ENCODE measurements around the gene EXOC3L1.

EXOC3L1 gene

DNA sequence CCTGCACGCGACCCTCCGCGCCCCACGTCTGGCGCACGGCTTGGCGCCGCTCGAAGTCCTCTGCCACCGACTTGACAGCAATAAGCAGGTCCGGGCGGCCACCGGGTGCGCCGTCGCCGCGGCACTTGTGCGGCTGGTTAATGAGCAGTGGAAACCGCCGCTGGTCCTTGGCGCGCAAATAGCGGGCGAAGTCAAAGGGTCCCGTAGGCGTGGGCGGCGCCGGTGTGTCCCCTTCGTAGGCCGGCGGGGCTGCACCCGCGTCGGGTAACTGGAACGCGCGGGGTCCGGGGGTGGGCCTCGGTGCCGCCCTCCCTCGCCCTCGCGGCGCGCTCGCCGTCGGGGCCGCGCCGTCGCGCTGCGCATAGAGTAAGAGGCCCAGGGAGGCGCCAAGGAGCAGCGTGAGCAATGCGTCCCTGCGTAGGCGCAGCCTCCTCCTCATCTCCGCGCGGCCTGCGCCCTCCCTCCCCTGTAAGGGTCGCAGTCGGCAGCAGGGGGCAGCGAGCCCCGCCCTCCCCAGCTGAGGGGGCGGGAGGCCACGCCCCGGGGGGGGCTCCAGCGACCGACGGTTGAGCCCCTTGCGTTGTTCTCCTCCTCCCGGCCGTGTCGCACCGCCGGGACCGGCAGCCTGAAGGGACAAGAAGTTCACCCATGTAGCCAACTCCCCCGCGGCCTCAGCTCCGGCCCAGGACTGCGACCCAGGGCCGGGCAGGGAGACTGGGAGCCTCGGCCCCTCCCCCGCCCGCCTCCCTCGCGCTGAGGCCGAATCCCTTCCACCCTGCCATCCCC lies 39.7 kb downstream of the EXOC3L1 start:
- DNase-seq (ENCODE audit: low read depth): no peak
- peak overlapping the region; percentile 53 for H3K4me3 ChIP-seq (ENCODE audit: low read length)
- TF ChIP-seq, protein P1, sequence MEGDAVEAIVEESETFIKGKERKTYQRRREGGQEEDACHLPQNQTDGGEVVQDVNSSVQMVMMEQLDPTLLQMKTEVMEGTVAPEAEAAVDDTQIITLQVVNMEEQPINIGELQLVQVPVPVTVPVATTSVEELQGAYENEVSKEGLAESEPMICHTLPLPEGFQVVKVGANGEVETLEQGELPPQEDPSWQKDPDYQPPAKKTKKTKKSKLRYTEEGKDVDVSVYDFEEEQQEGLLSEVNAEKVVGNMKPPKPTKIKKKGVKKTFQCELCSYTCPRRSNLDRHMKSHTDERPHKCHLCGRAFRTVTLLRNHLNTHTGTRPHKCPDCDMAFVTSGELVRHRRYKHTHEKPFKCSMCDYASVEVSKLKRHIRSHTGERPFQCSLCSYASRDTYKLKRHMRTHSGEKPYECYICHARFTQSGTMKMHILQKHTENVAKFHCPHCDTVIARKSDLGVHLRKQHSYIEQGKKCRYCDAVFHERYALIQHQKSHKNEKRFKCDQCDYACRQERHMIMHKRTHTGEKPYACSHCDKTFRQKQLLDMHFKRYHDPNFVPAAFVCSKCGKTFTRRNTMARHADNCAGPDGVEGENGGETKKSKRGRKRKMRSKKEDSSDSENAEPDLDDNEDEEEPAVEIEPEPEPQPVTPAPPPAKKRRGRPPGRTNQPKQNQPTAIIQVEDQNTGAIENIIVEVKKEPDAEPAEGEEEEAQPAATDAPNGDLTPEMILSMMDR (conservative IDR thresholded peaks at IDR 0.05; ENCODE audit: low read depth, low read length): no peak

DNA sequence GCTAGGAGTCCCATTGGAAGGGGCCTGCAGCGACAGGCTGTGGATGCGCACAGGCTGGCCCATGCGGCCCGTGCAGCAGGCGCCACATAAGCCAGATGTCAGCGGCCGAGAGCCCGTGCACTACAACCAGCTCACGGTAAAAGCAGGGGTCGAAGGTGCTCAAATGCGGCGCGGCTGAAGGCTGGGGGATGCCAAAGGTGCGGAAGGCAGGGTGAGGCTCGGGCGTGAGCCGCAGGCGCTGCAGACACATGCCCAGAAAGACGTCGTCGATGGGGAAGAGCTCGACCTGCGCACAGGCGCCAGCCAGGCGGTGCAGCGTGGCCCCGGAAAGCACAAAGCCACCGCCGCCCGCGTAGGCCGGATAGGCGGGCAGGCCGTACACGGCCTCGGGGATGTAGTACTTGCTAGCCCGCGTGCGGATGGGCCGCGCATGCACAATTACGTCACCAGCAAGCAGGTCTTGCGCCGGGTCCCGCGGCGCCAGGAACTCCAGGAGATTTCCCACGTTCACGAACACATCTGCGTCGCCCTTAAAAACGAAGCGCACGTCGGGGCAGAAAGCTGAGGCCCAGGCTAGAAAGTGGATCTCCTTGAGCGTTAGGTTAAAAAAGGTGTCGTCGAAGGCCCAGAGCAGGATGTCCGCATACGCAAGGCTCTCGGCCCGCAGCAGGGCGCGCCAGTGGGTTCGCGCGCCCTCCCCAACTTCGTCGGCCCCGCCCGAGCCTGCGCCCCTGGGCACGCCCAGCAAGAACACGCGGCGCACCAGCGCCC lies 40.5 kb downstream of the EXOC3L1 start:
- DNase-seq (ENCODE audit: low read depth): no peak
- TF ChIP-seq, protein P1 (conservative IDR thresholded peaks at IDR 0.05; ENCODE audit: low read depth, low read length): no peak
- no peak overlapping the region for H3K4me3 ChIP-seq (ENCODE audit: low read length)

DNA sequence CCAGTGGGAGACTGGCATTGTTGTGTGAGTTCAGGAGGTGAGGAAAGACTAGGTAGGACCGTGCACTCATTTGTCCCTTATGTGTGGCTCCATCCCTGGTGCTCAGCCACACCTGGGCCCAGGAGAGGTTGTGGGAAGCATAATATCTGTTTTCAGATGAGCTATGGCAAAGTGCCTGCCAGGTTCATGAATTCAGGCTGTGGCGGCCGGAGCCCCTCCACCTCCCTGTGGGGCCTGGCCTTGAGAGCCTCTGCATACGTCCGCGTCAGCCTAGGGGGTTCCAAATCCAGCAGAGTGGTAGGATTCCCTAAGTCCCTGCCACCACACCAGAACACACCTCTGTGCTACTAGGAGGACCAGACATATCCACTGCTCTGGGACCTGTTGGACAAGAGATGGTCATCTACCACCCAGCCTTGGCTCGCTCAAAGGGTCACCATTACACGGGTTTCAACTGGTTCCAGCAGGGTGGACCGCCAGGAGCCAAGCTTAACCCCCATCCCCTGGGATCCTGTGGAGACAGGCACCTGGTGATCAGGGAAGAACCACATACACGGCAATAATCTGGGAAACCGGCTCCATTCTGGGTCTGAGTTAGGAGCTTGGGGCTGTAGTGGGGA lies 41.2 kb downstream of the EXOC3L1 start:
- TF ChIP-seq, protein P1 (conservative IDR thresholded peaks at IDR 0.05; ENCODE audit: low read depth, low read length): no peak
- DNase-seq (ENCODE audit: low read depth): no peak
- no peak overlapping the region for H3K4me3 ChIP-seq (ENCODE audit: low read length)

DNA sequence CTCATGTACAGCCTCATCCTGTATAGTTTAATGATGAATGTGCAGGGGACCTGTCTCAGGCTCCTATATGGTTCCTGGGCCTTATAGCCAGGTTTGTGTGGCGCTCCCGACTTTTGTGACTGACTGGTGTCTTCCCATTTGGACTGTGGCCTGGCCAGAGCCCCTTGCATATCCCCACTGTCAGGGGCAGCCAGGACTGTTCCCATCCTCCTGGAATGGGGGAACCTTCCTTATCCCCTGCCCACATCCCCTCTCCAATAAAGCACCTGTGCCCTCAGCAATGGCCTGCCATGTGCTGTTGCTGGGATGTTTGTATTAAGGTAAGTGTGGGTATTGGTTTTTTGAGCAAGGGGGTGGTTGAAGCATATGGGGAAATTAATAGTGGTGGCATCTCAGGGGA lies 41.7 kb downstream of the EXOC3L1 start:
- H3K4me3 ChIP-seq (ENCODE audit: low read length): no peak overlapping the region
- TF ChIP-seq, protein P1 (conservative IDR thresholded peaks at IDR 0.05; ENCODE audit: low read depth, low read length): no peak
- no peak for DNase-seq (ENCODE audit: low read depth)

DNA sequence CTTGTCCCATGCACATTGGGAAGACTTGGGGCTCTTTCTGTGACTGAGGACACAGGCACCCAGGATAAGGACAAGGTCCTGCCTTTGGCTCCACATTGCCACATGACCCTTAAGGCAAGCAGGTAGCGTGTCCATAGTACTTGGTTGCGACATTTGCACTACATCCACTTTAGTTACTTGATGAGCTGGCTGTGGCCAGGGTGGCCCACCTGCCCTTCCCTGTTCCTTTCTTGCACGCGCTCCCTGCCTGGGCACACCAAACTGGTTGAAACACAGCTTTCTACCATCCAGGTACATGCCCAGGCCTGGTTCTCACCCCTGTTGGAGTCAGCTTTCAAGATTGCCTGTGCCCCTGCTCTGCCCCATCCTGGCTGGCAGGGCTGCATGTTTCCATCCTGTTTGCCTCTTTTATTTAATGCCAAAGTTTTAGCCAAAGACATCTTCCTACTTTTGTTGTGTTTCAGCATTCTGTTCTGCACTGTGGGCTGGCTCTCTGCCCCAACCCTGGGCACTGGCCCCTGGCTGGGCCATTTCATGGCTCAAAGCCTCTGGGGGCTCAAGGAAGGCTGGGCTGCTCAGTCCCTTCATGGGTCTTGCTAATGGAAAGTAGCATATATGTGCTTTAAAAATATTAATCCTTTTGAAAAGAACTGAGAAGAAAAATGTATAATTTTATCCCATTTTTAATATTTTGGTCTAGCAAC lies 42.3 kb downstream of the EXOC3L1 start:
- TF ChIP-seq, protein P1 (conservative IDR thresholded peaks at IDR 0.05; ENCODE audit: low read depth, low read length): no peak
- no peak overlapping the region for H3K4me3 ChIP-seq (ENCODE audit: low read length)
- no peak for DNase-seq (ENCODE audit: low read depth)

DNA sequence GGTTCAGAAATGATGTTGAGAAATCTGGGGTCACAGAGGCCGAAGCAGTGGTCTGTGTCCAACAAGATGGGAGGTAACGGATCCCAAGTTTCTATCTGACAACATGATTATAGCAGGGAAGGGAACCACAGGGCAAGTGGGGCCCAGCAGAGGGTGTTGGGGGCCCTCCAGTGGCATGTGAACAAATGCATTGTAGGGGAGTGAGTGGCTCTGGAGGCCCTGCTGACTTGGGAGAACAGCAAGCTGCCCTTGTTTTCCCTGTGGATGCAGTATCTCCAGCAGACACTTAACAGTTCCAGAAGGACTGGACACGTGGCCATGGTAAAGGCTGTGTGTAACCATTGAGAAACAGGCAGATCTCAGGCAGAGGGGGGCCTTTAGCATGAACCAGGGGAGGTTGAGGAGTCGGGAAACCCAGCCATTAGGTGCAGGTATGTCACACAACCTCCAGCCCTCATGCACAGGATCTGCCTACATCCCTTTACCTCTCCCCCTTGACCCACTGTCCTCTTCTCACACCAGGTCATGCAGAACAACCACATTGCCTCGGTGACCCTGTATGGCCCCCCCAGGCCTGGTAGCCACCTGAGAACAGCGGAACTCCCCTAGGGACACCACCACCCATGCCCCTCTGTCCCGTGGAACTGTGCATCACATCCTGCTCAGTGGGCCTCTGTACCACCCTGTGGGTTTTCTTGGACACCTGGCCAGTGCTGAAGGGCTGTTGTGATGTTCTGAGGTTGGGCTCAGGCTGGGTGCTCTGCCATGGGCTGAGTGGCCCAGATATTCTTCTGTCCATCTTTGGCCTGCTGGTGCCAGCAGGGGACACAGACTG lies 43.2 kb downstream of the EXOC3L1 start:
- no peak overlapping the region for H3K4me3 ChIP-seq (ENCODE audit: low read length)
- no peak for DNase-seq (ENCODE audit: low read depth)
- TF ChIP-seq, protein P1 (conservative IDR thresholded peaks at IDR 0.05; ENCODE audit: low read depth, low read length): no peak
